IPS-15b (cell line): ENCODE data around the gene KLF1.
A peak's percentile ranks its signal among the peaks of the same experiment; 100 is the strongest.

Experiments used
- H3K27me3 ChIP-seq: one replicate; pipeline ENCODE4 v1.6.1; 2013; ENCODE audit warnings: low read length; ENCODE audit not compliant: control insufficient read depth, insufficient read depth
- H3K36me3 ChIP-seq: one replicate; pipeline ENCODE4 v1.6.1; 2013; ENCODE audit warnings: low read length; ENCODE audit not compliant: control insufficient read depth, insufficient read depth
- H3K4me1 ChIP-seq: one replicate; pipeline ENCODE4 v1.6.1; 2013; ENCODE audit warnings: mild to moderate bottlenecking, low read length; ENCODE audit not compliant: control insufficient read depth, insufficient read depth
- H3K4me3 ChIP-seq: one replicate; pipeline ENCODE4 v1.5.1; 2013; ENCODE audit warnings: low read depth, low read length
- H3K9ac ChIP-seq: one replicate; pipeline ENCODE4 v1.6.1; 2013; ENCODE audit warnings: low read depth, mild to moderate bottlenecking, low read length
- H3K9me3 ChIP-seq: one replicate; pipeline ENCODE4 v1.6.1; 2013; ENCODE audit warnings: mild to moderate bottlenecking, low read length; ENCODE audit not compliant: control insufficient read depth, insufficient read depth

Gene KLF1

GRCh38 chr19:12840091-12841079 lies 46.6 kb downstream of the KLF1 start:
- Histone ChIP-seq H3K27me3 (peaks cover 5% of the 10 kb centered on the region), H3K9me3 (no peaks in the 10 kb centered on the region), H3K4me1 (peaks cover 3% of the 10 kb centered on the region), H3K36me3 (no peaks in the 10 kb centered on the region), H3K9ac (no peak overlapping the region), H3K4me3 (peak overlapping the region; percentile 53)

- H3K4me1 ChIP-seq = peaks cover 5% of the 10 kb centered on the region
- H3K9me3 ChIP-seq = no peaks in the 10 kb centered on the region
- no peak overlapping the region for H3K9ac ChIP-seq
- H3K4me3 ChIP-seq = peak overlapping the region; percentile 55
- peaks cover 16% of the 10 kb centered on the region for H3K27me3 ChIP-seq
- no peaks in the 10 kb centered on the region for H3K36me3 ChIP-seq
Measured at GRCh38 chr19:12838886-12839756, 47.9 kb downstream of the KLF1 start.

GRCh38 chr19:12838182-12838885 lies 48.7 kb downstream of the KLF1 start, which contains the start of gene MAST1:
MAST1 (plus strand) TSS chr19:12838515; CDS start chr19:12838573, 58 bp downstream.
- Histone ChIP-seq H3K4me1 (peaks cover 5% of the 10 kb centered on the region), H3K36me3 (no peaks in the 10 kb centered on the region), H3K9ac (no peak within 1 kb of the TSS), H3K27me3 (peaks cover 16% of the 10 kb centered on the region), H3K4me3 (peak within 1 kb of the TSS; percentile 55), H3K9me3 (no peaks in the 10 kb centered on the region)

GRCh38 chr19:12837225-12837624 lies 49.8 kb downstream of the KLF1 start:
- Histone ChIP-seq H3K4me3 (no peak overlapping the region), H3K36me3 (no peaks in the 10 kb centered on the region), H3K9ac (no peak overlapping the region), H3K9me3 (no peaks in the 10 kb centered on the region), H3K4me1 (peaks cover 5% of the 10 kb centered on the region), H3K27me3 (peaks cover 17% of the 10 kb centered on the region)

GRCh38 chr19:12836529-12836863 lies 50.5 kb downstream of the KLF1 start:
- Histone ChIP-seq H3K27me3 (peaks cover 24% of the 10 kb centered on the region), H3K9ac (no peak overlapping the region), H3K36me3 (no peaks in the 10 kb centered on the region), H3K4me1 (peaks cover 3% of the 10 kb centered on the region), H3K4me3 (peak overlapping the region; percentile 23), H3K9me3 (no peaks in the 10 kb centered on the region)

GRCh38 chr19:12834976-12835757 lies 51.8 kb downstream of the KLF1 start:
- Histone ChIP-seq H3K9ac (no peak overlapping the region), H3K4me3 (peak overlapping the region; percentile 77)

GRCh38 chr19:12834566-12834943 lies 52.4 kb downstream of the KLF1 start, which contains the start of gene RTBDN:
RTBDN (minus strand) TSS chr19:12834579; CDS start chr19:12829979, 4,600 bp downstream.
- Histone ChIP-seq H3K9me3 (no peaks in the 10 kb centered on the region), H3K4me3 (peak within 1 kb of the TSS; percentile 77), H3K36me3 (no peaks in the 10 kb centered on the region), H3K4me1 (peaks cover 2% of the 10 kb centered on the region), H3K9ac (no peak within 1 kb of the TSS), H3K27me3 (peaks cover 25% of the 10 kb centered on the region)

More at GRCh38 chr19:12834976-12835757, 51.8 kb downstream of the KLF1 start:
- no peaks in the 10 kb centered on the region for H3K9me3 ChIP-seq
- no peaks in the 10 kb centered on the region for H3K36me3 ChIP-seq
- H3K4me1 ChIP-seq = peaks cover 2% of the 10 kb centered on the region
- H3K27me3 ChIP-seq = peaks cover 24% of the 10 kb centered on the region
